Brain microvascular endothelial cell (primary cell): Measurements from ENCODE around the gene VAPB.

ENCODE experiments used
- DNase-seq: peaks from one replicate; pipeline ENCODE4 v3.0.0-alpha.2; 2020
- H3K27ac ChIP-seq: fragments of 250-450 bp; sonication (Bioruptor Pico); 2 replicates; pipeline ENCODE4 v1.5.1; 2020; ENCODE audit warnings: mild to moderate bottlenecking, moderate library complexity
- H3K27me3 ChIP-seq: fragments of 250-450 bp; sonication (Bioruptor Pico); replicated peaks from 2 replicates; pipeline ENCODE4 v1.5.1; 2020; ENCODE audit warnings: mild to moderate bottlenecking
- H3K36me3 ChIP-seq: fragments of 250-450 bp; sonication (Bioruptor Pico); replicated peaks from 2 replicates; pipeline ENCODE4 v1.5.1; 2020; ENCODE audit warnings: mild to moderate bottlenecking
- H3K4me3 ChIP-seq: 2 replicates; pipeline ENCODE4 v1.5.1; 2011; ENCODE audit warnings: low read depth, mild to moderate bottlenecking, control low read depth, low read length, moderate library complexity
- CTCF ChIP-seq: IDR thresholded peaks from 2 replicates; pipeline ENCODE4 v1.5.1; 2011; ENCODE audit warnings: low read depth, mild to moderate bottlenecking, moderate library complexity, low read length, control low read depth, inconsistent platforms; ENCODE audit errors: missing control alignments
- in situ Hi-C: cut with HindIII; loops from 2 replicates; pipeline ENCODE4 v1.10.0; 2017; ENCODE audit warnings: low sequenced_read_pairs, low pct_ligation_motif_present

The VAPB gene

GRCh38 chr20:58458342-58459057 is 69.5 kb downstream of the VAPB start:
- Histone ChIP-seq H3K4me3 (no peak overlapping the region), H3K27me3 (no peaks in the 10 kb centered on the region), H3K27ac (peak overlapping the region; percentile 3), H3K36me3 (no peaks in the 10 kb centered on the region)
- no peak for TF ChIP-seq CTCF
- in situ Hi-C loops, result no loop called here
- DNase-seq, result peak; percentile 41

- Histone ChIP-seq H3K27me3 (no peaks in the 10 kb centered on the region), H3K4me3 (no peak overlapping the region), H3K36me3 (no peaks in the 10 kb centered on the region), H3K27ac (no peak overlapping the region)
- DNase-seq, result no peak
- in situ Hi-C loops, result no loop called here
- TF ChIP-seq CTCF, result no peak
Measured at GRCh38 chr20:58459058-58459750, 70.2 kb downstream of the VAPB start.

GRCh38 chr20:58461104-58461503 is 72.1 kb downstream of the VAPB start:
- Histone ChIP-seq H3K4me3 (no peak overlapping the region), H3K27me3 (no peaks in the 10 kb centered on the region), H3K27ac (no peak overlapping the region), H3K36me3 (no peaks in the 10 kb centered on the region)
- in situ Hi-C loops, result no loop called here
- TF ChIP-seq CTCF, result no peak
- no peak for DNase-seq

- in situ Hi-C loops, result no loop called here
- TF ChIP-seq CTCF, result no peak
- H3K27ac ChIP-seq, result no peak overlapping the region
Measured at GRCh38 chr20:58461899-58462298, 72.9 kb downstream of the VAPB start.

GRCh38 chr20:58463256-58463655 is 74.2 kb downstream of the VAPB start:
- in situ Hi-C loops, result no loop called here
- no peaks in the 10 kb centered on the region for H3K27me3 ChIP-seq
- no peaks in the 10 kb centered on the region for H3K36me3 ChIP-seq
- no peak overlapping the region for H3K4me3 ChIP-seq
- DNase-seq, result no peak
- H3K27ac ChIP-seq, result no peak overlapping the region
- TF ChIP-seq CTCF, result no peak

More at GRCh38 chr20:58461899-58462298, 72.9 kb downstream of the VAPB start:
- DNase-seq, result peak; percentile 15
- Histone ChIP-seq H3K27me3 (no peaks in the 10 kb centered on the region), H3K4me3 (no peak overlapping the region), H3K36me3 (no peaks in the 10 kb centered on the region)
